UCSD-AML1 (cell line): ENCODE data around the gene ABHD4.

Experiments used
- DNase-seq: peaks from one replicate; lab custom pipeline; 2025; ENCODE audit not compliant: unreplicated experiment; lab: John Stamatoyannopoulos, UW

The ABHD4 gene

DNA sequence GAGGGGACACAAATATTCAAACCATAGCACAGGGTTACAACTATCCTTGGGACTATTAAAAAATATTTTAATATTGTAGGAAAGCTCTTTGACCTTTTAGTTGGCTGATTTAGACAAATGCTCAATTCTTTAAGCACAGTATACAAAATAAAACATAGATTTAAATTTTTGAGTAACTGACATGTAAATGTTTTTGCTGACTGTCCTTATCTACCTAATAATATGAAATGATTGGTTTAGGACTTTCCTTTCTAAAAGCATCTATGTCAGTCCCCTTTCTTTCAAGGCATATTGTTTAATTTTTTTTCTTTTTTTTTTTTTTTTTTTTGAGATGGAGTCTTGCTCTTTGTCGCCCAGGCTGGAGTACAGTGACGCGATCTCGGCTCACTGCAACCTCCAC lies 62.6 kb downstream of the ABHD4 start:
- no peak for DNase-seq
